ENCODE measurements around the gene COA6. TPM values are rescaled to one million over a fixed set of nuclear protein-coding genes. Genes with fewer than 3 reads are reported as not detected.

The COA6 gene
- total and polyA plus RNA-seq, 10 of the 15 experiments (the other 5 are each of a cell fraction or from before 2014, with no cell fraction given) = 49.9 to 178 (median 71.5) TPM

DNA sequence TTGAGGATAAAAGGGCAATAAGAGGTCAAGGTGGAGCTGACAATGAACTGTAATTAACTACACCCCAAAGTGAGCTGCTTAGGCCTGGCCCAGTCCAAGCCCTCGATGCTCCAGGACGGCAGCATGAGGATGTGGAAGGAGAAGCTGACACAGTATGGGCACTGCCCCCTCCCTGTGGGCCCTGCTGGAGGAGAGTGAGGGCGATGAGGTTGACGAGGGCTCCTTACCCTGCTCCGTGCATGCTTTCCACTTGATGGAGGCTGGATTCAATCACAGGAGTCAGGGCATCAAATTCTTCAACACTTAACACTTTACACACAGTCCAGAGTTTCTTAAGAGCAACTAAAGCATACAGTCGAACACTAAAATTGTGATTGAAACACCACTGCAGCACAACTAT is 32.4 kb downstream of the COA6 start:
- CTCF ChIA-PET = no interaction called here
- Histone ChIP-seq H3K27ac (ENCODE audit: control insufficient read depth, insufficient read depth) (no peak overlapping the region), H3K27me3 (replicated peaks in 1 of 2; ENCODE audit: control insufficient read depth in 2 of 2, insufficient read depth in 2 of 2, low read length in 1 of 2) (no peaks in the 10 kb centered on the region), H2AFZ (ENCODE audit: control insufficient read depth, low read depth, low read length) (no peak overlapping the region), H4K20me1 (ENCODE audit: control insufficient read depth, insufficient read depth) (no peaks in the 10 kb centered on the region), H3K4me1 (ENCODE audit: control insufficient read depth, insufficient read depth, low read length) (peaks cover 7% of the 10 kb centered on the region), H3K9ac (ENCODE audit: control insufficient read depth, insufficient read depth, low read length) (no peak overlapping the region), H3K9me3 (replicated peaks; ENCODE audit: control insufficient read depth, insufficient read depth, low read length) (no peaks in the 10 kb centered on the region), H3K79me2 (ENCODE audit: control insufficient read depth, insufficient read depth, low read length) (no peaks in the 10 kb centered on the region), H3K36me3 (ENCODE audit: control insufficient read depth in 2 of 2, insufficient read depth in 2 of 2, low read length in 1 of 2) (peaks cover 2 to 3% of the 10 kb centered on the region in 2 experiments; a peak in 2 of 4 replicates), H3K4me2 (ENCODE audit: control insufficient read depth, insufficient read depth) (no peak overlapping the region), H3K4me3 (no peak overlapping the region)
- TF ChIP-seq BCL11A (IDR thresholded peaks at IDR 0.05; ENCODE audit: low read depth, low read length) (no peak), EP300 (IDR thresholded peaks at IDR 0.05; ENCODE audit: borderline replicate concordance in 1 of 2, control insufficient read depth in 1 of 2, low read depth in 2 of 2, low read length in 2 of 2) (no peak), SIX5 (IDR thresholded peaks at IDR 0.05; ENCODE audit: low read depth, low read length, severe bottlenecking) (no peak), RB1 (IDR thresholded peaks at IDR 0.05; ENCODE audit: borderline replicate concordance) (no peak)
- RAD21 ChIA-PET (ENCODE audit: unreplicated experiment) = interaction anchor here (0.6 kb wide), 1 partner anchor 8 kb away, joined by 3 read pairs; no protein-coding TSS in a partner anchor
- FAIRE-seq (no peak), ATAC-seq (no peak), DNase-seq (ENCODE audit: low read depth, low spot score) (no peak)
- in situ Hi-C loops (cut with MboI) = no loop called here
- WGBS (ENCODE audit: insufficient coverage, insufficient replicate concordance, low lambda C conversion rate, missing lambda C conversion rate) = 84% methylated on average over 6 of the region's 6 CpGs
- no TSS peak for BruUV-seq (replicated peaks)
- SMC1A ChIA-PET (ENCODE audit: uncharacterized antibody, unreplicated experiment) = interaction anchor here (1.0 to 2.6 kb wide), 3 partner anchors 11 to 70 kb away, joined by 3 to 9 read pairs (median 5); partner anchors contain the start of gene COA6
- intact Hi-C loops (cut with micrococcal nuclease; ENCODE audit: unreplicated experiment) = no loop called here
- POLR2A ChIA-PET = interaction anchor here (1.5 kb wide), 1 partner anchor 19 kb away, joined by 3 read pairs; no protein-coding TSS in a partner anchor

DNA sequence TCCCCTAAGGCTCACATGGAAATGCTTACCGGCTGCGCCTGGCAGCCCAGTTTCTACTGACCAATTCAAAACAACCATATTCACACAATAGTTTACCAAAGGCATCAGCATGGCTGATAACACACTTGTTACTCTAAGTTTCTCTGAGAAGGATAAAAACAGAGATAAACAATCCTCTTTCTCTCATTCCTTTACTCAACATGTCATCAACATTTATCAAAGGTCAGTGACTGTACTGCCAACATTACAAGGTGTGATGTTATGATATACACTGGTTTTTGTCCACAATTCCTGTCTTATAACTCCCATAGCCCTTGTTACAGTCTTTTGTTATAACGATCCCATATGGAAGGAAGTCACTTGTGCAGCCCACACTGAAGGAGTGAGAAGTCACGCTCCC is 33.6 kb downstream of the COA6 start:
- intact Hi-C loops (cut with micrococcal nuclease; ENCODE audit: unreplicated experiment) = no loop called here
- RAD21 ChIA-PET (ENCODE audit: unreplicated experiment) = no interaction called here
- 95% methylated on average over 4 of the region's 4 CpGs for WGBS (ENCODE audit: insufficient coverage, insufficient replicate concordance, low lambda C conversion rate, missing lambda C conversion rate)
- BruUV-seq (replicated peaks) = no TSS peak
- no peak for ATAC-seq
- Histone ChIP-seq H3K4me2 (ENCODE audit: control insufficient read depth, insufficient read depth) (no peak overlapping the region), H3K79me2 (ENCODE audit: control insufficient read depth, insufficient read depth, low read length) (no peaks in the 10 kb centered on the region), H3K27ac (ENCODE audit: control insufficient read depth, insufficient read depth) (no peak overlapping the region), H4K20me1 (ENCODE audit: control insufficient read depth, insufficient read depth) (no peaks in the 10 kb centered on the region), H3K4me3 (no peak overlapping the region), H2AFZ (ENCODE audit: control insufficient read depth, low read depth, low read length) (no peak overlapping the region), H3K9me3 (replicated peaks; ENCODE audit: control insufficient read depth, insufficient read depth, low read length) (no peaks in the 10 kb centered on the region), H3K27me3 (replicated peaks in 1 of 2; ENCODE audit: control insufficient read depth in 2 of 2, insufficient read depth in 2 of 2, low read length in 1 of 2) (no peaks in the 10 kb centered on the region), H3K4me1 (ENCODE audit: control insufficient read depth, insufficient read depth, low read length) (peaks cover 2% of the 10 kb centered on the region), H3K36me3 (ENCODE audit: control insufficient read depth in 2 of 2, insufficient read depth in 2 of 2, low read length in 1 of 2) (peaks cover 2 to 3% of the 10 kb centered on the region in 2 experiments; a peak in 2 of 4 replicates), H3K9ac (ENCODE audit: control insufficient read depth, insufficient read depth, low read length) (no peak overlapping the region)
- CTCF ChIA-PET = no interaction called here
- FAIRE-seq = no peak
- in situ Hi-C loops (cut with MboI) = no loop called here
- SMC1A ChIA-PET (ENCODE audit: uncharacterized antibody, unreplicated experiment) = no interaction called here
- POLR2A ChIA-PET = interaction anchor here (0.6 to 0.7 kb wide), 2 partner anchors 756 to 780 kb away, joined by 3 read pairs; no protein-coding TSS in a partner anchor
- DNase-seq (ENCODE audit: low read depth, low spot score) = no peak
- TF ChIP-seq CHD4 (IDR thresholded peaks at IDR 0.05) (no peak), TCF12 (IDR thresholded peaks at IDR 0.05; ENCODE audit: low read depth, low read length) (no peak), PML (IDR thresholded peaks at IDR 0.05; ENCODE audit: low read length) (no peak), SP1 (IDR thresholded peaks at IDR 0.05; ENCODE audit: low read depth, low read length) (no peak), BCL11A (IDR thresholded peaks at IDR 0.05; ENCODE audit: low read depth, low read length) (no peak), JUNB (IDR thresholded peaks at IDR 0.05) (no peak), ZNF274 (IDR thresholded peaks at IDR 0.05; ENCODE audit: insufficient read depth, insufficient read length) (no peak)

Data from GM12878 (cell line).